CD4-positive, alpha-beta T cell (primary cell): ENCODE data around the gene SAPCD1. TPM values are rescaled to one million over a fixed set of nuclear protein-coding genes. Genes with fewer than 3 reads are reported as not detected.
"Not testable (repeated sequence)": the region's sequence is repeated elsewhere in the genome, so short reads cannot be mapped to it uniquely, and the experiment has no call there.

ENCODE experiments used
- ATAC-seq: fragments of 200-7000 bp; cut with Tn5 transposase; one replicate; pipeline ENCODE4 v1.10.0; 2022; ENCODE audit warnings: mild to moderate bottlenecking; ENCODE audit not compliant: poor library complexity
- CTCF ChIA-PET: fragments of 350-600 bp; sonication (Branson Sonifier 250); formaldehyde crosslinking; loops from one replicate; lab custom pipeline; 2021; ENCODE audit warnings: antibody characterized with exemption, inconsistent platforms; lab: Charles Lee
- POLR2A ChIA-PET: fragments of 350-600 bp; sonication (Branson Sonifier 250); formaldehyde crosslinking; loops from one replicate; lab custom pipeline; 2021; ENCODE audit warnings: antibody characterized with exemption, inconsistent platforms; lab: Charles Lee
- DNase-seq, 14 experiments: peaks; one replicate each; pipeline ENCODE4 v3.0.0-alpha.2; 2013 to 2020; ENCODE audit warnings: mixed read lengths in 2 of 14
- H3K27ac ChIP-seq, 2 donors: one replicate each; pipeline versions ENCODE4 v1.5.1 to v1.7.0; 2013; ENCODE audit warnings: low read length in 2 of 2, low read depth in 1 of 2, mild to moderate bottlenecking in 1 of 2
- H3K27me3 ChIP-seq, 2 experiments: 1 replicate in 1 of 2; 2 replicates in 1 of 2; pipeline versions ENCODE4 v1.6.1 to v1.7.0; 2013; ENCODE audit warnings: low read length in 2 of 2, control low read depth in 1 of 2, mild to moderate bottlenecking in 1 of 2, moderate library complexity in 1 of 2; ENCODE audit not compliant: insufficient read depth in 2 of 2, control insufficient read depth in 1 of 2
- H3K36me3 ChIP-seq: one replicate; pipeline ENCODE4 v1.6.1; 2013; ENCODE audit warnings: low read length, control low read depth; ENCODE audit not compliant: insufficient read depth
- H3K4me1 ChIP-seq: one replicate; pipeline ENCODE4 v1.6.1; 2013; ENCODE audit warnings: low read length, control low read depth; ENCODE audit not compliant: insufficient read depth
- H3K4me3 ChIP-seq: one replicate; pipeline ENCODE4 v1.5.1; 2013; ENCODE audit warnings: mild to moderate bottlenecking, low read length, moderate library complexity
- H3K9me3 ChIP-seq, 2 experiments: 1 replicate in 1 of 2; 2 replicates in 1 of 2; pipeline versions ENCODE4 v1.6.1 to v1.7.0; 2013; ENCODE audit warnings: low read length in 2 of 2, mild to moderate bottlenecking in 2 of 2, control low read depth in 1 of 2, moderate library complexity in 1 of 2; ENCODE audit not compliant: control insufficient read depth in 1 of 2, insufficient read depth in 1 of 2
- H3K27ac Mint-ChIP-seq: one replicate; pipeline ENCODE4 v1.8.0; 2020; ENCODE audit warnings: mixed read lengths
- H3K27me3 Mint-ChIP-seq: one replicate; pipeline ENCODE4 v1.8.0; 2021; ENCODE audit warnings: mixed read lengths
- H3K36me3 Mint-ChIP-seq: one replicate; pipeline ENCODE4 v1.8.0; 2021; ENCODE audit warnings: low read depth, mixed read lengths
- H3K4me1 Mint-ChIP-seq: one replicate; pipeline ENCODE4 v1.8.0; 2021; ENCODE audit warnings: low read depth, mixed read lengths
- H3K4me3 Mint-ChIP-seq: one replicate; pipeline ENCODE4 v1.8.0; 2020; ENCODE audit warnings: mild to moderate bottlenecking, mixed read lengths
- H3K9me3 Mint-ChIP-seq: one replicate; pipeline ENCODE4 v1.8.0; 2020; ENCODE audit warnings: mixed read lengths
- CTCF ChIP-seq: fragments of 200-600 bp; IDR thresholded peaks from one replicate; pipeline ENCODE4 v1.8.0; 2022; ENCODE audit warnings: antibody characterized with exemption, mild to moderate bottlenecking
- intact Hi-C, 2 experiments: fragments of 100-400 bp; cut with DNase I in 1 of 2; cut with micrococcal nuclease in 1 of 2; formaldehyde crosslinking; loops; one replicate each; pipeline versions ENCODE4 v1.15.1 to v1.9.0; 2023 to 2025; cut with DNase I, micrococcal nuclease
- total RNA-seq, 174 experiments: library from RNA in 2 of 174; stranded (reverse) in 2 of 174; gene quantifications; one replicate each; pipeline ENCODE4 v1.2.3 and lab custom pipeline; 2021 to 2026

SAPCD1 gene
- total RNA-seq, 2 experiments from 2014 or later = 2.7 to 2.8 TPM

- POLR2A ChIA-PET = interaction anchor here (1.0 to 2.4 kb wide), 19 partner anchors 8 to 1765 kb away, joined by 3 to 29 read pairs (median 8); partner anchors contain the start of genes ABHD16A, CLIC1, DDAH2 and DDX39B
- ATAC-seq = no peak
- Histone ChIP-seq H3K4me3 (peak overlapping the region; percentile 70), H3K27me3 (no peaks in the 10 kb centered on the region), H3K4me1 (peaks cover 28% of the 10 kb centered on the region), H3K36me3 (peaks cover 19% of the 10 kb centered on the region), H3K9me3 (no peaks in the 10 kb centered on the region), H3K27ac (peak overlapping the region; percentile 78 to 83)
- peaks cover 31% of the 10 kb centered on the region for H3K36me3 Mint-ChIP-seq
- DNase-seq = peak in 1 of 14 experiments; percentile 25
- no peaks in the 10 kb centered on the region for H3K27me3 Mint-ChIP-seq
- TF ChIP-seq CTCF = no peak
- CTCF ChIA-PET = interaction anchor here (0.8 to 4.9 kb wide), 8 partner anchors 8 to 77 kb away, joined by 3 to 27 read pairs (median 4); partner anchors contain the start of genes DDAH2, HSPA1A, HSPA1L and MSH5
- intact Hi-C loops = loop anchor here in 1 of 2 experiments (2.0 kb wide), 1 partner anchor 17 kb away; no protein-coding TSS in a partner anchor
- H3K4me1 Mint-ChIP-seq = peaks cover 30% of the 10 kb centered on the region
- H3K27ac Mint-ChIP-seq = peak overlapping the region; percentile 87
- H3K9me3 Mint-ChIP-seq = no peaks in the 10 kb centered on the region
- peak overlapping the region; percentile 86 for H3K4me3 Mint-ChIP-seq
Measured at GRCh38 chr6:31805939-31806469, 43.5 kb downstream of the SAPCD1 start.

- DNase-seq = peak; percentile 93 to 99 (median 96)
- Mint-ChIP-seq H3K27ac (peak within 1 kb of the TSS; percentile 87), H3K4me1 (peaks cover 34% of the 10 kb centered on the region), H3K4me3 (peak within 1 kb of the TSS; percentile 86), H3K36me3 (peaks cover 30% of the 10 kb centered on the region), H3K27me3 (no peaks in the 10 kb centered on the region), H3K9me3 (no peaks in the 10 kb centered on the region)
- Histone ChIP-seq H3K4me1 (peaks cover 28% of the 10 kb centered on the region), H3K4me3 (peak within 1 kb of the TSS; percentile 70), H3K36me3 (peaks cover 22% of the 10 kb centered on the region), H3K27ac (peak within 1 kb of the TSS; percentile 78 to 83), H3K27me3 (no peaks in the 10 kb centered on the region), H3K9me3 (no peaks in the 10 kb centered on the region)
- TF ChIP-seq CTCF = no peak
- CTCF ChIA-PET = interaction anchor here (0.6 to 4.9 kb wide), 13 partner anchors 8 to 78 kb away, joined by 3 to 27 read pairs (median 4); partner anchors contain the start of genes CLIC1, DDAH2, HSPA1A and HSPA1L
- peak; percentile 99 for ATAC-seq
- POLR2A ChIA-PET = interaction anchor here (0.8 to 2.4 kb wide), 29 partner anchors 9 to 1764 kb away, joined by 3 to 29 read pairs (median 5); partner anchors contain the start of genes ABHD16A, BAG6, CLIC1 and DDAH2
- intact Hi-C loops = loop anchor here in 1 of 2 experiments (2.0 kb wide), 1 partner anchor 16 kb away; no protein-coding TSS in a partner anchor
Measured at GRCh38 chr6:31806470-31807272, 44.2 kb downstream of the SAPCD1 start, which contains the start of gene LSM2. Gene LSM2 (minus strand): TSS chr6:31806966. CDS start chr6:31806757, 209 bp downstream.

GRCh38 chr6:31808599-31808998 is 46.1 kb downstream of the SAPCD1 start:
- H3K27ac Mint-ChIP-seq, H3K9me3 Mint-ChIP-seq, H3K27me3 Mint-ChIP-seq, intact Hi-C loops, ATAC-seq, H3K27ac ChIP-seq, POLR2A ChIA-PET, H3K4me3 ChIP-seq, H3K9me3 ChIP-seq, DNase-seq, H3K27me3 ChIP-seq: not testable (repeated sequence)
- peak overlapping the region; percentile 11 for H3K4me3 Mint-ChIP-seq
- H3K4me1 ChIP-seq = peaks cover 45% of the 10 kb centered on the region
- CTCF ChIA-PET = interaction anchor here (1.9 to 4.9 kb wide), 2 partner anchors 9 to 13 kb away, joined by 5 to 27 read pairs; partner anchors contain the start of gene VARS1
- H3K4me1 Mint-ChIP-seq = peaks cover 43% of the 10 kb centered on the region
- H3K36me3 ChIP-seq = peaks cover 18% of the 10 kb centered on the region
- peaks cover 22% of the 10 kb centered on the region for H3K36me3 Mint-ChIP-seq
